Activated T-cell treated with anti-CD3 and anti-CD28 coated beads, Interleukin-2, amount 50 U/mL, for 1 hour (primary cell): ENCODE results near the gene GRIN3A.
"Not testable (repeated sequence)": the region's sequence is repeated elsewhere in the genome, so short reads cannot be mapped to it uniquely, and the experiment has no call there.

Experiments used
- DNase-seq: peaks from one replicate; pipeline ENCODE4 v3.0.0-alpha.2; 2020

GRIN3A gene

DNA sequence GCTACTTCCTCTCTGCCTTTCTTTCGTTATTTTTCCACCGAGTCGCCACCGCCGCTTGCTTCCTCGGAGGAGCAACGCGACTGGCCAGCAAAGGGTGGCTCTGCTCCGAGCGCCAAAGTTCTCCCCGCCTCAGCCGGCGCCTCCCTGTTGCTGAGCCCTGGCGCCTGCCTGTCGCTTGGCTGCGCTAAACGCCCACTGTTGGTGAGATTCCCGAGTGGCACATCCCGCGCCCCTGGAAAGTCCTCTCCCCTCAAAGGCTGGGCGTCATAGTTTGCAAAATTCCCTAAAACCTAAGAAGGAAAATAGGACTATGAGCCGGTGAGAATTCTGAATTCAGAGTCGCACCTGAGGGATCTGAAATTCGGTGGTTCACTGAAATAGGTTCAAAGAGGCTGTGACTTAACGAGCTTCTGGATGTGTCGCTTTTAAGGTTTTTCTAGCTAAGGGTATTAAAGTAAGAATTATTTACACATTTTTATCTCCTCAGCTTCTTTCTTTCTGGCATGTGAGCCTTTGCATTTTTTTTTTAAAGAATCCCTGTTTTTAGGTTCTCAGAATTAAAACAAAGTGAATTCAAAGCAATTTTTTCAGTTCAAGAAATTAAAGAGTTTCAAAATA is at the start of gene GRIN3A:
GRIN3A (minus strand) TSS at position 82 of the 618 bp plus-strand sequence. CDS start 668 bp downstream, outside the sequence.
- DNase-seq, result no peak

DNA sequence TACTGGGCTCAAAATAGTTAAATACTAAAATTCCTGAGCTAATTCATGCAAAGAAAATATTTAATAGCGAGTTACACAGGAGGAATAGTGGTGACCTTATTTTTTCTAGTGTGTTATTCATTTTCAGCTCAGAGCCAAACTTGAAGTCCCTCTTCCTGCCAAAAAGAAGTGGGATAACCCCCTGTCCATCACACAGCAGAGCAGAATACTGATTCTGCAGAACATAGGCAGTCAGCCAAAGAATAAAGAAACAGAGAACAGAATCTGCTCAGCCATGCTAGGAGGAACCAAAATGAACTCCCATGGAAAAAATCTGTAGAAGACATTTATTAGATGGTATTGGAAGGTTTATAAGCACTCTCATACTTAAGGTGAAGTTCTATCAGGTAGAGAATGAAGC is 49.4 kb upstream of the GRIN3A start:
- DNase-seq, result no peak

DNA sequence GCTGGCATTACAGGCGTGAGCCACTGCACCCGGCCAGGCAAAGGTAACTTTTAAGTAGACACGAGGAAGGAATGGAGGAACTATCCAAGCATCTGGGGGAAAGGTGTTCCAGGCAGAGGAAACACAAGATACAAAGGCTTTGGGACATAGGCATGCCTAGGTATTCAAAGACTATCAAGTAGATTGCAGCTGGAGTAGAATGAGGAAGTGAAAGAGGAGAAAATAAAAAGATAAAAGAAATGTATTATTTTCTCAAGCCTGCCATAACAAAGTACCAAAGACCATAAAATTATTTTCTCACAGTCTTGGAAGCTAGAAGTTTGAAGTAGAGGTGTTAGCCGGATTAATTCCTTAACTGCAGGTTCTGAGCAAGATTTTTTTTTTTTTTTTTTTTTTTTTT is 39.9 kb upstream of the GRIN3A start:
- DNase-seq, result no peak

DNA sequence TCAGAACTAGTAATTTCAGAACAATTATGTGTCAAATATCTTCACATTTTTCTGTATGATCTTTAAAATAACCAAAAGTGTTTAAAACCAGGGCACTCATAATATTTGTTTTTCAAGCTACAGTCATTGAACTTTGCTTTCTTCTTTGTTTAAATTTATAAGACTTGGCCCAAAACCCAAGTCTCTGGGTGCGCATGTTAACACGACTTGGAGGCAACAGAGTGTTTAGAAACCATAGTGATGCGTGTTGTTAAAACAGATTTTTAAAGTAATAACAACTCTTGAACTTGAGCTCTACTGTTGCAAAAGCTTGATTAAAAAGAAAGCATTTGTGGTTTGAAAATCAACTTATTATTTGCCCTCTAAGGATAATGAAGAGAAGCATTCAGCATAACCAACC is 26.0 kb upstream of the GRIN3A start:
- no peak for DNase-seq

DNA sequence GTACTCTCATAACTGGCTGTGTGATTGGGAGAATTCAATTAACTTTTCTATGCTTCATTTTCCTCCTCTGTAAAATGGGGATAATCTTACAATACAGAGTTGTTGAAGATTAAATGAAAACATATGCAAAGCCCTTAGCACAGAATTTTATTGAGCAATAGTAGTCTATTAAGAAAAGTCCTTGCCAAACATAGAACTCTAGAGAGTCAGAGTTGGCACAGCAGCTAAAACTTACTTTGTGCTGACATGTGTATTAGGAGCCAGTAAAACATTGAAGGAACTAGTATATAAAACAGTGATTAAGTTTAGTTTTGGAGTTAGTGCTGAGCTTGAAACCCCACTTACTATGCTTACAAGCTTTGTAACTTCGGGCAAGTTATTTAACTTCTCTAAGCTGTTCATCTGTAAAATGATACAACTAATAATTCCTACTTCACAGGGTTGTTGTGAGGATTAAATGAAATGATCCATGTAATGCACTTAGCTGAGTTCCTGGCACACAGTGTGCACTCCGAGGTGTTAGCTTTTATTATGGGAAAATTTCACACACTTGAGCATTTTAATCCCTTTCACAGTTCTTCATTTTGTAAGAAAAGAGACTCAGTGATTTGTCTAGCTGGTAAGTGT is 20.0 kb upstream of the GRIN3A start:
- no peak for DNase-seq

DNA sequence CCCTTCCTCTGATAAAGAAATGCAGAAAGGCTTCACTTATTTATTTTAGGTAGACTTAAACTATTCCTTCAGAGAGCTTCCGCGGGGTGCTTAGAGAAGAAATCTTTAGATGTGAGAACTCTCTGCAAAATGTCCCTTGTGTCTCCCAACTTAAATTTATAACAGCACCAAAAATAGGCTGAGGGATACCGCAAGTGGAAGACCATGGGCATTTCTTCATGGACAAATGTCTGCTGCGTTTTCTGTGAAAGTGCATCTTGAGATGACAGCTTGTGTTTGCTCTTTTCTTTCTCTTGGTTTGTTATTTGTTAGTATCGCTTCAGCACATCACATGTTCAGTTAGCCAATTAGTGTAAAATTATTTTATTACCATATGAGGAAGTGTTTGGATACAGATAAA is 15.3 kb upstream of the GRIN3A start:
- DNase-seq, result no peak

DNA sequence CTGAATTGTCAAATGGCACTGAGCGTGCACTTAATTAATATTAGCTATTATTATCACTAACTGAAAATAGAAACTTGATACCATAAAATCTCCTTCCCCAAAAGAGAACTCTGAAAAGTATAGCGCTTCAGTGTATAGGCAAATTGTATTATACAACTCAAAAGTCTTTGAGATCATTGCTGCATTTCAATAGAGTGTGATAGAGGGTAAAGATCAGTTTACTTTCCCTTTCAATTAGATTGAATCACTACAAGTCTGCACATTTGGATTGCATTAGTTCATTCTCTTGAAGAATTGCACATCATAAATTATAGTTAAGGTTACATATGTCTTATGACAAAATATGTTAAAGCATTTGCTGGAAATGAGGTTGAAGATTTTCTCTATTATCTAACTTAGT is 13.4 kb upstream of the GRIN3A start:
- DNase-seq, result no peak

DNA sequence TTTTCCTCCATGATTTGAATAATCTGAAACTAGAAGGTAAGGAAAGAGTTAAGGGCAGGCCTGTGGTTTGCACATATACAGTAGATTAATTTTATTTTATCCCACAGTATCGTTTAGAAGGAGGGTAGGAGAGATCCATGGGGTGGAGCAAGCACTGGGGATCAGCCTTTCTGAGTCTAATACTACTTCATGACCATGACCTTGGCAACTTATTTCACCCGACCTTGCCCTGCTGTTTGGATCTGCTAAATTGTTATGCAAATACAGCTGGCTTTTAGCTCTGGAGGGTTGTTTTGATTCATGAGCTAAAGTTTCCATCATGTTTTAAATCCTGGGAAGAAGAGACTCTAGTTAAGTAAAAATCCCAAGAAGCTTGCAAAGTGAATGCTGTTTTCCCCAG is 864 bp upstream of the GRIN3A start:
- DNase-seq, result no peak

DNA sequence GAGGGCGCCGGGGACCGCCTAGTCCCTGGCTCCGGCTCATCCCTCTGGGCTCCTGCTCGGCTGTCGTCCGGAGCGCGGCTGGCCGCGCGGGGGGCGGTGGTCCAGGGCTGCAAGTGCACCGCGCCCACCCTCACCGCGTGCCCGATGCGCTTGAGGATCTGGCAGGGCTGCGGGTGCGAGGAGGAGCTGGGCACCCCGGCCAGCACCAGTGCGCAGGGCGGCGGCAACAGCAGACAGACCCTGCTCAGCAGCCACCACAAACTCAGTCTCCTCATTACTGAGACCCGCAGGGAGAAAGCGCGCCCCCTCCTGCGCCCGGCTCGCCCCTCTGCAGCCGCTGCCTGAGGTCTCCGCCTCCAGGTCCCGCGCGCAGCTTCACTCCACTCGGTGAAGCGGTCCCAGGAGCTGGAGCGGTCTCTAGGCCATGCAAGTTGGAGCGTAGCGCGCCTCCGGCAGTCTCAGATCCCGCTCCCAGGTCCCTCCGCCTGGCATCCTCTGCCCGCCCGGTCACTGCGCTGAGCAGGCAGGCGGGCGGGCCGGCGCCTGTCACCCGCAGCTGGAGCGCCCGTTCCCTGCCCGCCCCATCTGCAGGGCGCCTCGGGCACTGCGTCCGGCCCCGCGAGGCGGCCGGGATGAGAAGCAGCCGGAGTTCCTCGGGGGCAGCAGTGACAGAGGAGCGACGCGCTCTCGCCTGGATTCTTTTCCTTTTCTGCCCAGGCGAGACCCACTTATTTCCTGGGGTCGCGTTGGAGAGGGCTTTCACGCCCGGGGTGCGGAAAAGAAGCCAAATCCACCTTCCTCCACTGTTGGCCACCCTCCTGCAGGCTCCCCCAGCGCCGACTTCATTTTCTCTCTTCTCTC is 512 bp downstream of the GRIN3A start:
- DNase-seq, result no peak

DNA sequence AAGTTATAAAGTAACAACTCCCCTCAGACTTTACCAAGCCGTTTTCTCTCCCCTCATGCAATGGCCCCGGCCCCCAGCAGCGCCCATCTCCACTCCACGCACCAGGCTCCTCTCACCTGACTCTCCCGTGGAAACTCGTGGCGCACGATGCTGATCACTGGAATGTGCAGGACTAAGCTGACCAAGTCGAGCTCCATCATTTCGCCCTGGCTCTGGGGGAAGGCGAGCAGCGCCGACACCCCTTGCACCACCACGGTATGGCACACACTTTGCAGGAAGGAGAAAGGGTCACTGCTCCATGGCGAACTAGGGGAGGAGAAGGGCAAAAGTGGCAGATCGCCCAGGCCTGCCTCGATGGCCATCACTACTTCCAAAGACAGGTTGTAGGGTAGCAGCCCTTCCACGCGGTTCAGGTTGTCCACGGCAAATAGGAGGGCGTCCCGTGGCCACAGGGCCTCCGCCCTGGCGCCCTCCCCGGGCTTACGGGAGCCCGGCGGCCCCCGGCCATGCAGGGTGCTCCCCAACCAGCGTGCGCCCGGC is 1.2 kb downstream of the GRIN3A start:
- DNase-seq, result no peak

DNA sequence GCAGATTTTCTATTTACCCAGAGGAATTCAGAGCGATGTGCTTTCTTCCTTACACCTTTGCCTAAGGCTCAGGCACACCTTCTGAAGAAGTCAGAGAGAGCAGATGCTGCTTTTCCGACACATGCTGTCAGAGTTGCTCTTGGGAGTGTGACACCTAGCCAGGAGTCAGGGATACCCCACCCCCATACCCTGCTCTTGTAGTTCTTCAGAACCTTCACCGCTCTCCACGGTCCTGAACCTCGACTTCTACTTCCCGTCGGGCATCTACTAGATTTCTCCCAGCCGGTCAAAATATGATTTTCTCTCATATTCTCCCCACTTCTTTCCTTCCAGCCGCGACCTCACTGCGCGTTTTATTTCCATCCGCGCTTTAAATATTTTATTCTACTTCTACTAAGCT is 1.7 kb downstream of the GRIN3A start:
- DNase-seq, result no peak

DNA sequence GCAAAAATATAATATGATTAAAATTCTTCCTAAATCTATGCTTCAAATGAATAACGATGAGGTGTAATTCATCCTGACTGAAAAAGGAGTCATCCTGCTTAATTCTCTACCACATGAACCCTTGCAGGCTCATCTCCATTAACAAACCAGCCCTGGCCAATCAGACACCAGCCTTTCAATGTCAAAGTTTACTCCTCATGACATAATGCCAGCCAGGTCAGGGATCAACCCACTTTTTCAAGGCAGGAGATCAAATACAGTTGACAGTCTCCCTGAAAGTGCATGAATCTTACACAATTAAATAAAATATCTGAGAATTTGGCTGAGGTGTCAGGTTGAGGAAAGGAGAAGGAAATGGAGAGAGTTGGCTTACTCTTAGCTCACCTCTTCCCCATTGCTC is 7.0 kb downstream of the GRIN3A start:
- no peak for DNase-seq

DNA sequence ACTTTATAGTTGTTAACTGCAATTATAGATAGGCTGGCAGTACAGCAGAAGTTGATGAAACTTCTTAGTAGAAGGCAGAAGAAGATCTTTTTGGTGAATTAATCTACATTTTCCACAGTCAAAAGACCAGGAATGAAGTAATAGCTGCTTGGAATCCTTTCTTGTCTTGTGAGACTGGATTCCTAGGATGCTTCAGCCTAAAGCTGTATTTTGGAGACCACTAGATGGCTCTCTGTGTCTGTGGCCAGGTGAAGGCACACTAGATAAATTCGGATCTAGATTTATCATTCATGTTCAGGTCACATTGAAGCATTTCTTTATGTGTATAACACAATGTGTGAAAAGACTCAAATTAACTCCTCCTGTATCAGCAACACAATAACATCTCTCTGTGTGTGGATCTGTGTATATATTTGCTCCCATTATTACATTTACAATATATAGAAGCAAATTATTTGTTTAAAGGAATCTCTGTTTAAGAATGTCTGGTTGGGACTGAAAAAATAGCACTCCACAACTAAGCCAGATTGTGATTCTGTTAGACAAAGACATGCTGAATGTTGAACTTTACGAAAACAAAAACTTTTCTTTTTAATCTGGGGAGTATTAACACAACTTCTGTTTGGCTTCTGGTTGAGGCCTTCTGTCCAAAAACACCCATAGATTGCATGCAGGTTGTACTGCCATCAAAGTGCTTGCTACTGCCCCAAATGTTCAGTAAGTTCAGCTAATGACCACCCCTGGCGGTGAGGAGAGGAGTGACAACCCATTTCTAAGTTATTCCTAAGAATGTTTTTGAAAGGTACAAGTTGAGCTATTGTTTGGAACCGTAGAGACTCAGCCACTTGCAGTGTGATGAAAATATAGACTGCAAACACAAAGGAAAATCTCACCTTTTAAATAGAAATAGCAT is 10.6 kb downstream of the GRIN3A start:
- DNase-seq, result no peak

DNA sequence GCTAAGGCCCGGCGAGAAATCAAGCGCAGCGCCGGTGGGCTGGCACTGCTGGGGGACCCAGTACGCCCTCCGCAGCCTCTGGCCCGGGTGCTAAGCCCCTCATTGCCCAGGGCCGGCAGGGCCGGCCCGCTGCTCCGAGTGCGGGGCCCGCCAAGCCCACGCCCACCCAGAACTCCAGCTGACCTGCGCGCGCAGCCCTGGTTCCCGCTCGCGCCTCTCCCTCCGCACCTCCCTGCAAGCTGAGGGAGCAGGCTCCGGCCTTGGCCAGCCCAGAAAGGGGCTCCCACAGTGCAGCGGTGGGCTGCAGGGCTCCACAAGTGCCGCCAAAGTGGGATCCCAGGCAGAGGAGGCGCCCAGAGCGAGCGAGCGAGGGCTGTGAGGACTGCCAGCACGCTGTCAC is 14.2 kb downstream of the GRIN3A start:
- not testable (repeated sequence) for DNase-seq

DNA sequence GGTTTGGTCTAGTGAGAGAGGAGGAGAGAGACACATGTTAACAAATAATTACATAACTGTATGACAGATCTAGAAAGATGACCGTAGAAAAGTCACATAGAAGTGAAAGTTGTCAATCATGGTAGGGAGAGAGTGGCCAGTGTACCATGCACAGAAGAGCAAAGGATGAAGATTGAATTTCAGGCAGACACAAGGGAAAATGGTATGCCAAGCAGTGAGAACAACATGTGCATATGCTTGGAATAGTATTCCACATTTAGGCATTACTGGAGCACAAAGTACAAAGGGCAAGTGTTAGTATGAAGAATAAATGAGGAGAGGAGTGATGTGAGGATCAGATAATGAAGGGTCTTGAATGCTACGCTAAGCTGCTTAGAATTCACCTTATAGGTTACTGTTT is 20.3 kb downstream of the GRIN3A start:
- DNase-seq, result no peak

DNA sequence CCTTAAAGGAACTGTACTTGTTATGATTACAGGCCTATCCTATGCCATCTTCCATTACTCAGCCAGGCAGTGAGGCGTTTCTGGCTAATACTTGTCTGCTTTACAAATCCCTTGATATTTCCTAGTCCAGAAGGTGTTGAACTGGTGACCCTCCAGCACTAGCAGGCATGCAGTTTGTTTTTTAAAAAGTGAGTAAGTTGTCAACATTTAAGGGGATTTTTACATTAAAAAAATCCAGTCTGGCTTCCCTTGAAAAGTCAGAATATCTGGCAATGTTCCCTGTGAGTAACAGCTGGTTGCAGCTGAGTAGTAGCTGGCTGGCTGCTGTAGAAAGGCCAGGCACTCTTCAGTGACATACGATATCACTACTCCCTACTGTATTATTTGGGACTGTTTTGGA is 21.8 kb downstream of the GRIN3A start:
- no peak for DNase-seq

DNA sequence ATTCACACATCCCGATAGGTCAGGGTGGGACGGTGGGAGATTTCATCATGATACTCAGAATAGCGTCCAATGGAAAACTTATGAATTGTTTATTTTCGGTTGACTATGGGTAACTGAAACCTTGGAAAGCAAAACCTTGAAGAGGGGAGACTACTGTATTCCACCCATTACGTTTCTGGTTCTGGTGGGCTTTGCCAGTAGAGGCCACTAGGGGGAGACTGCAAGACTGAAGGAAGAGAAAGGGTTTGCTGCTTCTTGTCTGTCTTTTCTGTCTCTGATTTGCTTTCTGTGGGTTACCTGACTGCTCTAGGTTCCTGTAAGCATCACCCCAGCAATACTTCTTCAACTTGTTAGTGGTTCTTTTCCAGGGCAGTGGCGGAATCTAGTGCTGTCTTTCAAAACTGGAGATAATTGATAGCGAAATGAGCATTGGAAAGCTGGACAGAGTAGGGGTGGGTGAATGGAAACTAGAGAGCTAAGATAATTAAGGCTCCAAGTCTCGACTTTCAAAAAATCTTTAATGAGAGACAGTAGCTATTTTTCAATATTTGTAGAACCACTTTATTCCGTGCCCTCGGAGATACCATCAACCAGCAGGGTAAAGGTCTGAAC is 27.0 kb downstream of the GRIN3A start:
- no peak for DNase-seq

DNA sequence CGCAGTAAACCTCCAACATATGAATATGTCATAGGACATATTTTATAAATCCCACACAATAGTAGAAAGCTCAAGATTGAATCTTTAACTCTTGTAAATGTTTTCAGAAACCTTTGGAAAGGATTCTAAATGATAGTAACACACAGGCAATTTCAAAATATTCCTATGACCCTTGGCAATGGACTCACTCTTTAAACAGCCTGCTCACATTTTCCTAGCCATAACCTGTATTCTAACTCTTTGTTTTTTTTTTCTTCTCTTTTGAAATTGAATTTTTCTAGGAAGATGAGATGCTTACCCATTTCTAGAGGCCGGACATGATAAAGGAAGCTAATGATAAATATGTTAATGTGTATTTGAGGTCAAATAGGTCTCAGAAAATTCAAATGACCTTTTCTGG is 29.6 kb downstream of the GRIN3A start:
- no peak for DNase-seq

DNA sequence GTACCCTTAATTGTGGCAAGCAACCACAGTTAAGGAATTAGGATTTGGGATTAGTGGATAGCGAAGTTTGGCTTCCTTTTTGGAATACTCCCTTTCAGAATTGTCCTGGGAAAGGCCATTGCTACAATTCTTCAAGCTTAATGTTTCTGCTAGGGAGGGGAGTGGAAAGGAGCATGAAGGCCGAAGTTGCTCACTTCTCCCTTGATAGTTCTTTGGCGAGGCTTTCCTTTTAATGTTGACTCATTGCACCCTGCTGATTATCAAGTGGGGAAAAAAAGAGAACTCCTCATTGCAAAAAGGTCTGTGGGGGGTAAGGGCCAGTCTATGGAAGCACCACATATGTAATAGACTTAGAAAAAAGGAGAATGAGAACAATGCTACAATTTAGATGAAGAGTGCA is 30.7 kb downstream of the GRIN3A start:
- no peak for DNase-seq

DNA sequence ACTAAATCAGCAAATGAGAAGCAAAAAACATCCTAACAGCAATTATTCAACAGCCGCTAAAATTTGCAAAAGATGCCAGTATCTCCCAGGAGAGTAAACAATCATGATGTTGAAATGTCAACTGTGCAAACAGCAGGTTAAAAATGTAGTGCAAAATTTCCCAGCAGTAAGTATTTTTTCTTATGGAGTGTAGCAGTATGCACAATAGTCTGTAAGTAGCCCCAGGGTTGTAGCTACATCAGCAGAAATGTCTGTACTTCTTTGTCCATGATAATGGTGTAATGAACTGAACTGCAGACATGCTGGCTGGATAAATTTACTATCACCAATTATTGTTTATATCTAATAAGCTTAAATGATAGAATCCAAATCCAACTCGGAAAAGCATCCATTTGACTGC is 31.4 kb downstream of the GRIN3A start:
- DNase-seq, result no peak

DNA sequence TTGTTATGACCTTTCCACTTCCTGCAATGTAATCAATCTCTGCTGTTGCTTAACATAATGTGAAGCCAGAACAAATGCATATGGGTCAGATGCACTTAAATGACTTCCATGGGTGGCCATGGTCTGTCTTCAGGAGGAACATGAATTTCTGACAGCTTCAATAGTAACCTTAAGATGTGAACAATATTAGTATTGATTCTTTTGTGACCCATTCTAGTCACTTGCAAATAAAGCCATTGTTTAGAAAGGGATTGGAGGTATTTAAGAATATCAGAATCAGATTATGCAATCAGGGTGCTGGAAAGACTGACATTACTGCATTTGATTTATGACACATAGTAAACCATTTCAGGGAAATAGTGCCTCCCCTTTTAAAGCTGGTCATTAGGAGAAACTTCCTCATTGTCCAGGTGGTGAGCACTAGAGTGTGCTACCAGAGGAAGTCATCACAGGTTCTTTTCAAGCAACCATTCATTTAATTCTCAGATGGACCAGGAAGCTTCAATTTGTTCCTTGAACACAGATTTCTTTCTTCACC is 32.1 kb downstream of the GRIN3A start:
- no peak for DNase-seq

DNA sequence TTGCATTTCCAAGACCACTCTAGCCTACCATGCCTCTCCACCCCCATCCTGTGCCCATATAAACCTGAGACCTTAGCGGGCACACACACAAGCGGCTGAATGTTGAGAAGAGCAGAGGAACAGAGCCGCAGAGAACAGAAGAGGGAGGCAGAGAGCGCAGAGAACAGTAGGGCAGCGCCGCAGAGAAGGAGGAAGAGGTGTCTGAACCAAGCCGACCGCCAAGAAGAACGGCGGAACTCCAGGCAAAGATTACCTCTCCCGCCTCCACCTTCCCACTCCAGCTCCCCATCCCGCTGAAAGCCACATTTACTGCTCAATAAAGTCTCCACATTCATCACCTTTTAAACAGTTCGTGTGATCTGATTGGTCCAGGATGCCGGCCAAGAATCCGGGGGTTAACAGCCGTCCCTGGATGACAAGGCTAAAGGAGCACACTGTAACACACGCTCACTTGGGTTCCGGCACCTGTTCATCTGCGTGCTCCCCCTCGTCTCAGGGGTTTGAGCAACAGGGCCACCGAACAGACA is 33.2 kb downstream of the GRIN3A start:
- peak; percentile 28 for DNase-seq
